Endometrial microvascular endothelial cells (primary cell): ENCODE data around the gene AAK1. TPM values are rescaled to one million over a fixed set of nuclear protein-coding genes. Genes with fewer than 3 reads are reported as not detected.
"Not testable (repeated sequence)": the region's sequence is repeated elsewhere in the genome, so short reads cannot be mapped to it uniquely, and the experiment has no call there.

Source experiments
- in situ Hi-C: cut with HindIII; loops from 2 replicates; pipeline ENCODE4 v1.10.0; 2017; ENCODE audit warnings: low sequenced_read_pairs, low pct_unique_long_range_greater_than_20kb; ENCODE audit errors: inconsistent ontology term
- total RNA-seq: library from RNA; depleted of rRNA; stranded (reverse); fragments of >200 nt; gene quantifications from one replicate; pipeline ENCODE4 v1.2.3, GENCODE V29; 2015; ENCODE audit errors: inconsistent ontology term

AAK1 gene
- total RNA-seq, 1 donor from 2014 or later: 47.8 TPM

DNA sequence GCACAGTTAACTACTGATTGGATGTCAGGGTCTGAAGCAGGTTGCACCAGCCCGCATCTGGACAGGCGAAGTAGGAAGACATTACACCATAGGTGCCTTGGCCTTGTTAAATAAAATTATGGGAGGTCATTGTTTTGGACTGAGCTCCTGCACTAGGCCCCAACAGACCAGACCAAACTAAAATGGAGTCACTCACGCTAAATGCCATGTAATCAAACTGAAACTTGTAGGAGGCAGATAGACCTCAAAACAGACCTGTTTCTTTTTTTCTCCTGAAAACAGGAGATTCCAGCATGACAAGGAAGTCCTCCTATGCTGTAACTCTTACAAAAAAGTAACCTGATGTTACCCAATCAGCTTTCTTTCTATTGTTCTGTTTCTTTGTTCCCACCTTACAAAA is 190.9 kb downstream of the AAK1 start:
- in situ Hi-C loops: no loop called here

DNA sequence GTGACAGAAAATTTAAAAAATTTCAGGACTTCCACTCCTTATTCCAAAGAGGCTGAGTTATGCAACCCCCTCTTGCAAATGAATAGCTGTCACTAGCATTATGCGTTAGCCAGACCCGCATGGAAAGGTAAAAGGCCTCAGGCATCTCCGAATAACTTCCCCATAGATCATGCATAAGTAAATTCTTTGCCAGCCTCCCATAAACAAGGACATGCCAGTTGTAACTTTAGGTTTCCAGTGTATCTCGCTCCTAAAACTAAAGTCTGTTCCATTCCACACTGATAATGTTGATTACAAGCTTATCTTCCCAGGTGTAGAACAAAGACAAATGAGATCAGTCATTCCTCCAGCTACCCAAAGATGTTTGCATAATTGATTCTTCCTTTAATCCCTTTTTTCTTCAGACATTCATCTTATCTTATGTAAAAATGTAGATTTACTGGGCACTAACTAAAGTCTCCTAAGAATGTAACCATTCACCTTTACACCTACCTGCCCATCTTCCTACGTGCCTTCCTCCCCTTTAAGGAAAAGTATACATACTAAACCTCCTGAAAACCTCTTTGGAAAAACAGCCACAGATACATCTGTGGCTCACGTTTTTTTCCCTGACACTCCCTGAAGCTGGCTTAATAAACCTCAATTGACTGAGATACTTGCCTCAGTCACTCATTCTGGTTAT is 192.7 kb downstream of the AAK1 start:
- in situ Hi-C loops: no loop called here

DNA sequence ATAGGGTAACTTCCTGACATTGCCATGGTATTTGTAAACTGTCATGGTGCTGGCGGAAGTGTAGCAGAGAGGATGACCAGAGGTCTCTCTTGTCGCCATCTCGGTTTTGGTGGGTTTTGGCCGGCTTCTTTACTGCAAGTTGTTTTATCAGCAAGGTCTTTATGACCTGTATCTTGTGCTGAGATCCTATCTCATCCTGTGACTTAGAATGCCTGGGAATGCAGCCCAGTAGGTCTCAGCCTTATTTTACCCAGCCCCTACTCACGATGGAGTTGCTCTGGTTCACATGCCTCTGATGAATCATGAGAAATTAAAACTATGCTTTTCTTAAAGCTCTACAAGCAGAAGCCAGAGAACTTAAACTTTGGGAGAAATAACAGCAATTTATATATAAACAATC is 193.6 kb downstream of the AAK1 start:
- in situ Hi-C loops: no loop called here

DNA sequence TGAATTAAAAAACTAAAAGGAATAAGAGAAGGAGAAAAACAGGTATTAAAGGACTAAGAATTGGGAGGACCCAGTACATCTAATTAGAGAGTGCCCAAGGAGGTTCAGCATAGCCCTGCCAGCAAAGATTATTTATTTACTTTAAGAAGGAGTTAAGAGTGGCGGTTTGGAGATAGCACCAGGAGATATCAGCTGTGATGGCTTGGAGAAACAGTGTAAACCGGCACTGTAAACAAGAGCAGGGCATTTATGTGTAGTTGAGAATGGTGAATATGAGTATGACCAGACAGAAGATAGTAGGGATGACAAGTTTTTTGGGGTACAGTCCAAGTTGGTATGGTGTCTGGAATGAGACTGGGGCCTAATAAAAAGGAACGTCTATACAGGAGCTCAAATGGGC is 199.9 kb downstream of the AAK1 start:
- in situ Hi-C loops: not testable (repeated sequence)

DNA sequence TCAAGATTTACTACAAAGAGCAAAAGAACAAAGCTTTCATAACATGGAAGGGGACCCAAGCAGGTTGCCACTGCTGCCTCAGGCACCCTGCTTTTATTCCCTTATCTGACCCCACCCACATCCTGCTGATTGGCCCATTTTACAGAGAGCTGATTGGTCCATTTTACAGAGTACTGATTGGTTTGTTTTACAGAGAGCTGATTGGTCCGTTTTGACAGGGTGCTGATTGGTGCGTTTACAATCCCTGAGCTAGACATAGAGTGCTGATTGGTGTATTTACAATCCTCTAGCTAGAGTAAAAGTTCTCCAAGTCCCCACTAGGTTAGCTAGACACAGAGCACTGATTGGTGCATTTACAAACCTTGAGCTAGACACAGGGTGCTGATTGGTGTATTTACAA is 204.0 kb downstream of the AAK1 start:
- in situ Hi-C loops: not testable (repeated sequence)

DNA sequence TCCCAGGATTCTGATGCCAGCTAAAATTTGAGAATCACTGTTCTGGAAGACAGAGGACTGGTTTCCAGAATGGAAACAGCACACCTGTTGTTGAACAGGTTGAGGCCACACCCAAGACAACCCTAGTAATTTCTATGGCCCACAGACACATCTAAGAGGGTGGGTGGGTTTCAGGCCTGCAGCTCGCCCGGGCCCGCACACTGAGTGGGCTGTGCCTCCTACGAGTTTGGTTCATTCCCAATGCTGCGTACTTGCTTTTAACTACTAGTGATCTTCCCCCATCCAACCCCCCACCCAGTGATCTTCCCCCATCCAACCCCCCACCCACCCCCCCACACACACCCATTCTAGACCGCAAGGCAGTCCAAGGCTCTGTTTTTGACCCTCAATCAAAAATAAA is 205.0 kb downstream of the AAK1 start:
- in situ Hi-C loops: no loop called here

DNA sequence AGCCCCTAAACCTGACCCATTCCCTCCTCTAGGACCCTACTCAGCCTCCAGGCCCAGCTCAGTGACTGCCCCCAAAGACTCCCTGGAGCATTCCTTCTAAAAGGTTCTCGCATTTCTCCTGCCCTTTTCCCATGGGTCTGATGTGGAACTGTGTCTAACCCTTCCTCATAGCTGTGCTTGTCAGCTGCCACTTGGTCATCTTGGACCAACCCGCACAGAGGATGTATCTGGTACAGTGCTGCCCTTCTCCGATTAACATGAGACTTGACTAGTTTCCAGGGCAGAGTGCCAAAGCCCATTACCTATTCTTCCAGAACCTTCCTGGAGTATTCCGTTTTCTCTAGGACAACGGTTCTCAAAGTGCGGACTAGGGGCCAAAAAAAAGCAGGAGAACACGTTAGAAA is 205.8 kb downstream of the AAK1 start:
- in situ Hi-C loops: no loop called here

DNA sequence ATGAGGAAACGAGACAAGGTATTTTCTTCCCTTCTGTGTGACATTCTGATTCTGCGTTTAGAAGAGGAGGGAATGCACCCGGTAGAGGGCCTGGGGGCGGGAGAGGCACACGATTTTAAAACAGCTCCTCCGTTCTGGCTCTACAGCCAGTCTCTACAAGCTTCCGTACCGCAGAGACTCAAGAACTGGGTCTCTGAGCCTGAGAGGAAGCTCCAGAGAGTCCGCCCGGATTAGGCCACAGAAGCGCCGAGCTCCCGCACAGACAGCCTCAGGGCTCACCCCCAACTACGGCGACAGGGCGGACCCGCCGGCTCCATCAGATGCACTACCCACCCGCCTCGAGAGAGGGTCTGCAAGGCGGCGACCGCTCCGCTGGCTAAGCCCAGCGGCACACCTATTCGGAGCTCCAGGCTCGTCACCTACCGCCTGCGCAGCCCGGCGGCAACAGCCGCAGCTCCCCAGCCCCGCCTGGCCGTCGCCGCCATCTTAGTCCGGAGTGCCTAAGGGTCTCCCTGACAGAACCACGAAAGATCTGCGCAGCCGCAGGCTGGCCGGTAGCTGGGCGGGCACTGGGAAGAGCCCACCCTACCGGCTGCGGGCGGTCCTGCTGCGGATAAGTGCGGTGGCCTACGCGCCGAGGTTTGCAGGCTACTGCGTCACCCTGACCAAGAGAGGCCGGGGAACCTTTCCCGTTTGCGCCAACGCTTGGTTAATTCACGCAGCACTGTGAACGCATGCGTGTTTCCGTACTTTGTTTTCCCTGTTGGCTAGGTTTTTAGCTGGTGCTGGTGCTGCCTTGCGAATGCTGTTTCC is 206.4 kb downstream of the AAK1 start, which contains the start of gene NFU1:
Gene NFU1, minus strand, starts transcription at position 498 of the 813 bp plus-strand sequence. Its CDS starts 13 bp downstream, at position 485.
- in situ Hi-C loops: no loop called here

DNA sequence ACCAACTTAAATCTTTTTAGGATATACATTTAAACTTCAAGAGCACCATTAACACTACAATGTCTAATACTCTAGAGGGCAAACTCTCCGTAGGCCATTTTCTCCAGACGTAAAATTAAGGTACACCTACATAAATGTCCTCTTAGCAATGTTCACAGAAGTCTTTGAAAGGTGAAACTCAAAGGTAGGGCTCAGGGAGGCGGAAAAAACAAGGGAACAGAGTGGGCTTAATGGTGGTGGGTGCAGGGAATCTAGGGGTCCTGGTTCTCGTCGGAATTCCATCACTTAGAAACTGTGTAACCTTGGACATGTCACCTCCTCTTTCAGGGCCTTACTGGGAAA is 207.0 kb downstream of the AAK1 start:
- in situ Hi-C loops: no loop called here

DNA sequence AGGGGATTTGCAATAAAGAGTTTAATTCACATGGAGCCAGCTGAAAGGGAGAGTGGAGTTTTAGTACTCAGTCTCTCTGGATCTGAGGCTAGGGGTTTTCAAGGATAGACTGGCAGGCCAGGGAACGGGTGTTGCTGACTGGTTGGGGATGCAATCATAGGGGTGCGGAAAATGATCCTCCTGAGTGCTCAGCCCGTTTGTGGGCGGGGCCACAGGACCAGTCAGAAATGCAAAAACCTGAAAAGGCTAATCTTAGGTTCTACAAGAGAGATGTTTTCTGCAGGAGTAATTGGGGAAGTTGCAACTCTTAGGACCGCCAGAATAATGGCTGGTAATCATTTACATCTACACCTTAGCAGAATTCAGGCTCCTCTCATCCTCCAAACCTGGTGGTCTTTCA is 208.8 kb downstream of the AAK1 start:
- in situ Hi-C loops: no loop called here

DNA sequence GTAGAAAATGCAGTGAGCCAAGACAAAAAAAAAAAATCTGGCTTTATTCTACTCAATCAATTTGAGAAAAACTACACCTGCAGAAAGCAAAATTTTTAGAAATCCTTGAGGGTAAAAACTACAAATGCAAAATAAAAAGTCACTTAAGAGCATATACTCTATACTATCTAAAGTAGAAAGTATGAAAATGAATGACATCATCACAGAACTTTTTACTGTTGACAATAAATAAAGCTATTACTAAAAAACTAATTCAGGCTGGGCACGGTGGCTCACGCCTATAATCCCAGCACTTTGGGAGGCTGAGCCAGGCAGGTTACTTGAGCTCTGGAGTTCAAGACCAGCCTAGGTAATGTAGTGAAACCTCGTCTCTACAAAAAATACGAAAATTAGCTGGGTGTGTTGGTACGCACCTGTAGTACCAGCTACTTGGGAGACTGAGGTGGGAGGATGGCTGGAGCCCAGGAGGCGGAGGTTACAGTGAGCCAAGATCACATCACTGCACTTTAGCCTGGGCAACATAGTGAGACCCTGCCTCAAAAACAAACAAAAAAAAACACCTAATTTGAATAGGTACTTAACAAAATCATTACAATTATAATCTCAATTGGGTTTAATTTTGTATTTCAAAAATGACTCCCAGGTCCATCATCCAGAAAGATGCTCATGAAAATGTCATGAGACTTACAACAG is 213.9 kb downstream of the AAK1 start:
- in situ Hi-C loops: no loop called here

DNA sequence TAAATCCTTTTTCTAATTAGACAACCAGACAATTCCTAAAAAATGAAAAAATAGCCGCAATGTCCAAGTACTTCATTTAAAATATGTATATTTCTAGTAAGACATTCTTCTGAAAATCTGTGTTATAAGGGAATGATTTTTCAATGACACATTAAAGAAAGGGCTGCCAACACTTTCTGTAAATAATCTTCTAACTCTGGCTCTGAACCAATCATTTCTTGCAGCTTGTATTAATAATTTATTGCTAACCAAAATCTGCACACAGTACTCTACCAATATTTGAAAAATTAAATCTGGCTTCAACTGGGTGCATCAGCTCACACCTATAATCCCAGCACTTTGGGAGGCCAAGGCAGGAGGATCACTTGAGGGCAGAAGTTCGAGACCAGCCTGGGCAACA is 214.6 kb downstream of the AAK1 start:
- in situ Hi-C loops: no loop called here

DNA sequence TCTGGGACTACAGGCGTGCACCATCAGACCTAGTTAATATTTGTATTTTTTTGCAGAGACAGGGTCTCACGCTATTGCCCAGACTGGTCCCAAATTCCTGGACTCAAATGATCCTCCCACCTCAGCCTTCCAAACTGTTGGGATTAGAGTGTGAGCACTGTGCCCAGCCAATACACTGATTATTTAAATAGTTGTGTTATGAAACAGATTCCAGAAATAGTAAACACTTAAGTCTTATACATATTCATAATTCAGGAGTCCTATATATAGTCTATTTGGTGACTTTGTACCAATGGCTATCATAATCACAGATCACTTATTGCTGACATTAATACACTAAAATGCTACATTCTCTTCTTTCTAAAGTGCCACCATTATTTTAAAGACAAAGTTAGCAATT is 219.1 kb downstream of the AAK1 start:
- in situ Hi-C loops: no loop called here

DNA sequence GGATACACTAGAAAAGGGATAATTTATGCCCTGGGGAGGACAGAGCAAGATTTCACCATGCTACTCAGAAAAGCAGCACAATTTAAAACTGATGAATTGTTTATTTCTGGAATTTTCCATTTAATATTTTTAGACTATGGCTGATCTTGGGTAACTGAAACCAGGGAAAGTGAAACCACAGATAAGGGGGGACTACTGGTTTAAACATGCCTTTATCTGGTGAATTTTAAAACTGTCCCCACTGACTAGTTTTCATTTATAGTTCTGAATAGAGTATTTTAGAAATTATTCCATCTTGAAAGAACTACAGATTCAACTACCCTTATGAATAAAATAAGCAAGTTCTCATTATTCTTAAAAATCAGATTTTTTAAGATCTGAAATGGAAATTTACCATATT is 221.3 kb downstream of the AAK1 start:
- in situ Hi-C loops: no loop called here

DNA sequence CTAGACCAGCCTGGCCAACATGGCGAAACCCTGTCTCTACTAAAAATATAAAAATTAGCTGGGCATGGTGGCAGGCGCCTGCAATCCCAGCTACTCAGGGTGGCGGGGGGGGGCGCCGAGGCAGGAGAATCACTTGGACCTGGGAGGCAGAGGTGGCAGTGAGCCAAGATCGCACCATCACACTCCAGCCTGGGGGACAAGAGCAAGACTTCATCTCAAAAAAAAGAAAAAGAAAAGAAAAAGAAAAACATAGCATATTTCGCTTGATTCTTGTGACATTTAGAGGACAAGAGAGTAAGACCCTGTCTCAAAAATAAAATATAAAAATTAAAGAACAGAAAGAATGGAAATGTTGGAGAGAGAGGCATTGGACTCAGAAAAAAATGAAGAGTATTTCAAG is 224.4 kb downstream of the AAK1 start:
- in situ Hi-C loops: not testable (repeated sequence)

DNA sequence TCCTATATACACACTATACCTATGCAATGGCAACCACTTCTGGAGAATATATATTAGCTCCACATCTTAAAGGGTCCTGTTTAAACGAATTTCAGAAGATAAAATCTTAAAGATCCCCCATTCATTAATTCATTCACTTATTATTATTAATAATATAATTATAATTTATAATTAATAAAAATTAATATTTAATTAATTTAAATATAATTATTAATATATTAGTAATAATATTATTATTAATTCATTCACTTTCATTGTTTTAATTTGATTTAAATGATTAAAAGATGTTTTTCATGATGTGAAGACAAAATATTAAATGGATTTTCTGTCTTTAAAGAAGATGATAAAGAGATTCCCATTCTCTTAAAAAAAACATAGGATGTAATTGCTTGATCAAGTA is 227.4 kb downstream of the AAK1 start:
- in situ Hi-C loops: no loop called here
